GM12892 (cell line): ENCODE results near the gene KCNMA1.

Source experiments
- POLR2A ChIP-seq: IDR thresholded peaks from 2 replicates; pipeline ENCODE4 v1.6.1; 2011; ENCODE audit warnings: low read depth, low read length, control low read depth
- POLR2AphosphoS5 ChIP-seq: IDR thresholded peaks from 2 replicates; pipeline ENCODE4 v1.6.1; 2011; ENCODE audit warnings: low read depth, low read length, control low read depth

DNA sequence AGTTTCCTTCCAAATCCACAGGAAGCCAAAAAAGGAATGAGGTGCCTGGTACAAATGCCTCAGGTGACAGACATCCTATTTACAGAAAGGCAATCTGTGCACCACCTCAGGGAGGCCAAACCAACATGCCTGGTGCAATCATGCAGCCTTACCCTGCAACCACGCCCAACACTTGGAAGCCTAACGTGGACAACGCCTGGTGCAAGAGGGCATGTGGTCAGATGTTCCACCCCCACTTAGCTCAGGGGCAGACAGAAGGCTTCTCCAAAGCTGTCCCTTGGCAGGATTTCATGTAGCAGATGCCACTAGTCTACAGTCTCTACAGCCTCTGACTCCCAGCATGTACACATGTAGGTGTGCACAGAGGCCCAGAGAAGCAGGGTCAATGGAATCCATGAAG lies 89.5 kb downstream of the KCNMA1 start:
- TF ChIP-seq POLR2A (no peak), POLR2AphosphoS5 (no peak)
